A549 treated with CpdA at 1 μM for 4 hours (cell line): ENCODE data around the gene CLEC17A. TPM values are rescaled to one million over a fixed set of nuclear protein-coding genes. Genes with fewer than 3 reads are reported as not detected.

Source experiments
- total RNA-seq: library from RNA; stranded (reverse); fragments of 200-300 nt; extraction: Qiagen RNA extraction; gene quantifications from 5 replicates; pipeline ENCODE4 v1.2.3, GENCODE V29; 2022; ENCODE audit warnings: low read depth

The CLEC17A gene
- total RNA-seq: not detected in 5 replicates

GRCh38 chr19:14582894-14583340 is at the start of gene CLEC17A:
Gene CLEC17A (plus strand): TSS chr19:14583084. CDS start chr19:14583161, 77 bp downstream.

GRCh38 chr19:14571695-14572490 is 11.0 kb upstream of the CLEC17A start, which contains the start of gene NDUFB7:
Gene NDUFB7 (minus strand): TSS chr19:14572066. CDS start chr19:14572000, 66 bp downstream.

Other genes starting within 250 kb of the CLEC17A start
- 73.4 to 82.1 TPM (median 78.3 TPM) in 5 replicates for gene ADGRE5, start 201.6 kb upstream of the CLEC17A start, total RNA-seq
- gene DDX39A, start 163.7 kb upstream of the CLEC17A start, total RNA-seq: 118 to 135 TPM (median 121 TPM) in 5 replicates
- gene PKN1, start 149.8 kb upstream of the CLEC17A start, total RNA-seq: 59.6 to 68.4 TPM (median 64.2 TPM) in 5 replicates
- 0.07 to 0.18 TPM in 2 of 5 replicates, not detected in the others for gene PTGER1, start 107.7 kb upstream of the CLEC17A start, total RNA-seq
- 84.3 to 123 TPM (median 115 TPM) in 5 replicates for gene GIPC1, start 87.0 kb upstream of the CLEC17A start, total RNA-seq
- gene DNAJB1, start 64.7 kb upstream of the CLEC17A start, total RNA-seq: 130 to 208 TPM (median 185 TPM) in 5 replicates
- 142 to 189 TPM (median 183 TPM) in 5 replicates for gene TECR, start 53.5 kb upstream of the CLEC17A start, total RNA-seq
- 157 to 204 TPM (median 177 TPM) in 5 replicates for gene NDUFB7, start 11.0 kb upstream of the CLEC17A start, total RNA-seq
- gene ADGRE3, start 91.8 kb downstream of the CLEC17A start, total RNA-seq: not detected in 5 replicates
- 2.7 to 4.2 TPM (median 2.8 TPM) in 5 replicates for gene ZNF333, start 107.0 kb downstream of the CLEC17A start, total RNA-seq
- 0.40 to 0.87 TPM (median 0.51 TPM) in 5 replicates for gene ADGRE2, start 195.5 kb downstream of the CLEC17A start, total RNA-seq